HG03521 (cell line): ENCODE data around the gene NFYB.
"Not testable (repeated sequence)": the region's sequence is repeated elsewhere in the genome, so short reads cannot be mapped to it uniquely, and the experiment has no call there.

Experiments
- ATAC-seq: cut with Tn5 transposase; IDR thresholded peaks from one replicate; pipeline ENCODE4 v1.9.1; 2021; ENCODE audit warnings: mild to moderate bottlenecking, moderate library complexity; ENCODE audit not compliant: unreplicated experiment

Gene NFYB

DNA sequence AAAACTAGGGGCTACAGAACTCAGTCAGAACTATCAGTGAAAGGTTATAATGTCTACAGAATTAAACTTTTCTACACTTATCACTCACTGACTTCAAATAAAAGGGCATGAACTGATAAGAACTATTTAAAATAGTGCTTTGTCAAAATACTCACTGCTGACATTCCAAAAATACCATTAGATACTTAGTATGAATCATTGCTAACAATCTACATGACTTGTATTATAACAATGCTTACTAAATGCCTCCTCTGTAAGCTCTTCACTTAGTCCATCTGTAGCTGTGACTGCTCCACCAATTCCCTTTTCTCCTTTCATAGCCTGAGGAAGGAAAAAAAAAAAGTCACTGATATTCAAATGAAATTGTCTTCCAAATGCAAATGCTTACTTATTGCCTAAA, 17.0 kb downstream of the NFYB start:
- ATAC-seq, result no peak

DNA sequence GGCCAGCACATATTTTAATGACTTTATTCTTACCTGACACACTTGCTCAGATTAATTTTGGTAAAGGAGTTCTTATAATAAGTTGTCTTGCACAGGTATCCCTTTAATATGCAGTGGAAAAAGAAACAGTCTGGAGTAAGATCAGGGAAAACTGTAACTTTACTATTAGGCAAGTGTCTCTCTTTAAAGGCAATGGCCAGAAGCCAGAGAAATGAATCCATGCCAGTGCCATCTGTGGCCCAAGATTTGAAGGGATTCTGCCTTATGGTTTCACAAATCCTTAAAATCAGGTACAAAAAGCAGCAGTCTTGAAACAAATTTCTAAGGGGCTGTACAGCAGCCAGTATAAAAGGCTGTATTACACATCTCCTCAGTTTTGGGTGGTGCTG, 22.4 kb downstream of the NFYB start:
- no peak for ATAC-seq

DNA sequence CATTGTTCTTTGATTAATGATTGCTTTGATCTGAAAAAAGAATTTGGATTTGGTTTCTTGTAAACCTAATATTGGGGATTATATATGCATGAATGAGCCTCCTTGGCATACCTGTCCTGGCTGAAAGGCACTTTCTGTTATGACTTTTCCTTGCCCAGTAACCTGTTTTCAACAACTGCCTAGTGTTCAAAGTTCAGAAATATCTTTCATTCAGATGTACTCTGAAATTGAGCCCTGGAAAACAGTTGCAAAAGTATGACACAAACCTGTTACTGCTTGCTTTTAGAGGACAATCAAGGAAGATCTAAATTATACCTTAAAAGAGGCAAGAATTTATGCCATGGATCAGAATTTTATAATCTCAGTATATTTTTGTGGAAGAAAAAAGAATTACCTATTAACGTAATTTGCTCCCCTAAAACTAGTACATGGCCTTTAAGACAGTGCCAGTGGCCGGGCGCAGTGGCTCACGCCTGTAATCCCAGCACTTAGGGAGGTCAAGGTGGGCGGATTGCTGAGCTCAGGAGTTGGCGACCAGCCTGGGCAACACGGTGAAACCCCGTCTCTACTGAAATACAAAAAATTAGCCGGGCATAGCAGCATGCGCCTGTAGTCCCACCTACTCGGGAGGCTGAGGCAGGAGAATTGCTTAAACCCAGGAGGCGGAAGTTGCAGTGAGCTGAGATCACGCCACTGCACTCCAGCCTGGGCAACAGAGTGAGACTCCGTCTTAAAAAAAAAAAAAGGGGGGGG, 23.0 kb downstream of the NFYB start:
- not testable (repeated sequence) for ATAC-seq

DNA sequence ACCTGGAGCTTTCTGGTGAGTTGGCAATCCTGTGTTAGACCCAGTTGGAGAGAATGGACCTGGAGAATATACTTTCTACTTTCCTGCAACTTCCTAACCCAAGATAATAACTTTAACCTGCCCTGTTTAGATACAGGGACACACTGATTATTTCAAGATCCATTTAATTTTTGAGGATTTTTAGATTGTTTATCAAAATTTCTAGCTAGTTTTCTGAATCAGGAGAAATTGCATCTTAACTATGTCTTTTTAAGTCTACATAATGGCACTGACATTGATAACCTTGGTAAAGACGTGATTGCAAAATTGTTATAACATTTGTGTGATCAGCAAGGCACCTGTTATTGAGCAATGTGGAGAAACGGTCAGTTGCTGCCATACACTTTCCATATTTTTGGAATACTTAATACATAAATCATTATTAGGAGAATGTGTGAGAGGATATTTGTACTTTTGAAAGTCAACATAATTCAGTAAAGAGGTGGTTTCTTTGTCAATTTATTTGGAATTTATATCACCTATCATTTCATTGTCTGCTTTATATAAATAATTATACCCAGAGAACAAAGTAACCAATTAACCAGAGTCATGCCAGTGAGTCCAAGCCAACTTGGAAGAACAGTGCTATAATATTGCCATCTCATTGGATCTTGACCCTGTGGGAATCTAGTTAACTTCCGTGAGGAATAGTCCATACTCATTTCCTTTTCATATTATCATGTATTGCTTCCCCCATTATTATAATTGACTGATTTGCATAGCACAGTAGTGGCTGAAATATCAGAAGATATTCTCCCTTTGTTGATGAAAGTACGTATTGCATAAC, 28.4 kb downstream of the NFYB start:
- ATAC-seq, result no peak

DNA sequence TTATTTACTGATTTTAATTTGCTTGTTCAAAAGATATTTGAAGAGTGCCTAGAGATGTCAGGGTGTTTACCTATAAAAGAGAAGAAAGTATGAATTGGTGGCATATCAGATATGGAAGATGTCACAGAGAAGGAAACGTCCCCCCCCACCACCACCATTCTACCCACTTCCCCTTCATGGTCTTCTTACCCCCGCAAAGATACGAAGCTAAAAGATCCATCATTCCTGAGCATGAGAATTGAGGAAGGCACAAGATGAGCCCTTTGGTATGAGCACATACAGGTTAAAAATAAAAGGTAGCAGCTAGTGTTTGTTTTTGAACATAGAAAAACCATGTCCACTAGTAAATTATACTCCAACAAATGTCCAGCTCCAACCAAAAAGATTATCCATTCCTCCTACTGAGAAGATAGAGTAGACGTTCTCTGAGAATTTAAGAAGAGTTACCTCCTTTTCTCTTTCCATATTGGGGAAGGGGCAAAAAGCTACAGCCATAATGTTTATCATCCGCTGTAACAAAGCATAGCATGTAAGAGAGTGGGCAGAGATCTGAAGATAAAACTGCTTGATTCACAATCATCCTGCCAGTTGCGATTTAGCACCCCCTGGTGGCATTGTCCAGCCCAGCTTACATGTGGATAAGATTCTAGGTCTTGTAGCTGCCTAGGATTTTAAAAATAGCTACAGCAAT, 29.1 kb downstream of the NFYB start:
- ATAC-seq, result no peak

DNA sequence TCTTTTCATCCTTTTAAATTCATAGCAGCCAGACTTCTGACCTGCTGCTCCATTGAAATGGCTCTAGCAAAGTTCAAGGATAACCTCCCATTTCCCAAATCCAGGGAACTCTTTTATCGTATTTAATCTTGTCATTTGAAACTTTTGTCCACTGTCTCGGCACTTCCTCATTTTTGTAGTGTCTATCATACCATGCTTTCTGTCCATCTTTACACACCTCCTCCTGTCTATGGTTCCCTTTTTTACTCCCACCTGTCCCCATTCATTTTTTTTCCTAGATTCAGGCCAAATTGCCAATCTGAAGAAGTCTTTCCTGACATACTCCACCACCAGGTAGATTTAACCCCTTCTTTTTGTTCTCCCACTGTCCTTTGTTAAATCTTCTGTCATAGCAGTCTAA, 31.0 kb downstream of the NFYB start:
- no peak for ATAC-seq

DNA sequence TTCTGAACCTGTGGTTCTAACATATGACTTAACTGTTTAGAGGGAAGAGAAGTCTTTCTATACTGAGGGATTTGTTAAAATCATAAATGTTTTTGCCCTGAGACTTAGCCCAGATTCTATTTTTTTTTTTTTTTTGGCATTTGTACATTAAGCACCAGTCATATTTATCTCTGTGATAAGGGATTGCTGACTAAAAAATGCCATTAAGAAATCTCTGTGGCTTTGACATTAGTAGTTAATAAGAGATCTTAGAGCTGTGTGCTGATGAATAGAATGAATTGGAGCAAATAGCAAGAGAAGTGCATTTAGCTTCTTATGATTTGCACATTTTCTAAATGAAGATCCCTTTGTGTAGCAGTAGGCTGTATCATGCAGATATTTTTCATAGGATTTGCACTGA, 32.5 kb downstream of the NFYB start:
- no peak for ATAC-seq

DNA sequence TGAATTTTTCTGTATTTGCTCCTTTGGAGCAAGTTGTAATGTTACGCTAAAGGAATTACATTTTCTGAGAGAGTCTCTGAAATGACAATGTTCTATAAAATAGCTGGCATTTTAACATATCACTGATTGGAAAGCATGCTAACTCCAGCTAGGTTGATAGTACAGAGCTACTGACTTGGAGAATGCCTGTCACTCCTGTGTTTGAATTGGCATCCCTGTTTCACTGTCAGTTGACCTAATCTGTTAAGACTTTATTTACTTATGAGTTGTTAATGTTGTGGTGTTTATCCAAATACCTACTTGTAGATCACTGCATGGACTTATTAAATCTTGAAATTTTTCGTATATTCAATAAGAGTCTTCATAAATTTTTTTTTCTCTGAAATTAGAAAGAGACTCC, 40.1 kb downstream of the NFYB start:
- ATAC-seq, result no peak

DNA sequence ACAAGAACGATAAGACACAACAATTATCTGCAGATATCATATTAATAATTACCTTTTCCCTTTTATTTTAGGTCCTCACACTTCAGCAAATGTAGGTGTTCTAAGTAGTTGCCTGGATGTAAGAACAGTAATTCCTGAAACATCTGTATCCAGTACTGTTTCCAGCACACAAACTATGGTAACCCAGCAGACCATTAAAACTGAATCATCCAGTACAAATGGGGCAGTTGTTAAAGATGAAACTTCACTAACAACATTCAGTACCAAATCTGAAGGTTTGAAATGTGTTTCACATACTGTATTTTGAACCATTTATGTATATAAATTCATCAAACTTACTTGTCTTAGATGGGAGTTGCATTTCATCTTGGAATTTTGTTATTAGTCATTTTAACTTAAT, 42.7 kb downstream of the NFYB start:
- no peak for ATAC-seq

DNA sequence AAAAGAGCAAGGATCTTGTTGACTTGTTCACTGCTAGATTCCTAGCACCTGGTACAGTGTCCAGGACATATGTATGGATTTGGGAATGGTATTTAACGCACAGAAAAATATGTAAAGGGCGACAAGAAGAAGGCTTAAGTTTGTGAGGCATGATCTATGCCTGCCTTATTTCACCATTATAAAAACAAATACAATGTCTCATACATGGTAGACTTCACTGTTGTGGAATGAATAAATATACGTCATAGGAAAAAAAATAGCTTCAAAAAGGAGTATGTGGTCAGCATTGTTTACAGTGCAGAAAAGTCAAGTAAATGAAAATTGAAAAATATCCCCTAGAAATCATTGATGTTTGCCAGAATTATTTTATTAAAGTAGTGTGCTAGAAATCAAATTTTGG, 43.7 kb downstream of the NFYB start:
- no peak for ATAC-seq

DNA sequence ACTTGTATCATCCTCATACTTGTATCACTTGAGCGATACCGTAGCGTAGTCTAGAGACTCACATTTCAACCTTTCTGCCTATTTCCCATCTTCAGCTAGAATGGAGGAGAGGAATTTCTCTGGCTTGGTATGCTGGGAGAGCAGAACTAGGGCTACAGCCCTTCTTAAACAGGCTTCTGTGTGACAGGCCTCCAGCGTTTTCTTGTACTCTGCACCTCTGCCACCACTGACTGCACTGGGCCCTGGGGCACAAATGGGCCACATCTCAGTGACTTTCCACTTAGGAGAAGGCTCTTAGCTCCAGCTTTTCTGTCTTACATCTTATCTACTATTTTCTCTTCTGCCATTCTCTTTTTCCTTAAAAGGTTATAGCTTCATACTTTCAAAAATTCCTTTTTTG, 46.9 kb downstream of the NFYB start:
- ATAC-seq, result no peak

DNA sequence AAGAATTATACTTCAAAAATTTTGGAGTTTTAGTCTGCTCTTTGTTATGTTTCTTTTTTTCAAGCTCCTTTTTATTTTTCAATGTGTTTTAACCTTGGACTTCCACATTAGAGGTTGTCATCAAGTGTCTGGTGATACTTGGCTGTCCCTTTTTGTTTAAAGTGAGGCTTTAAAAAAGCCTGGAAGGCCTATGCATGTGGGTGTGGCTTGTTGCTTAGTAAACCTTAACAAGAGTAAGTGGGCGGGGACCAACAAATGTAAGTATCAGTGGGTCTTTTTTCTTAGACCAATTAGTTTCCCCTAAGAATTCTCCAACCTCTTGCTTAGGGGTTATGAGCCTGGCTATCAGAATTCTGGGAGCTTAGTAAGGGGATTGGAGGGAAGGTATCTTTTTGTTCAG, 47.3 kb downstream of the NFYB start:
- no peak for ATAC-seq

DNA sequence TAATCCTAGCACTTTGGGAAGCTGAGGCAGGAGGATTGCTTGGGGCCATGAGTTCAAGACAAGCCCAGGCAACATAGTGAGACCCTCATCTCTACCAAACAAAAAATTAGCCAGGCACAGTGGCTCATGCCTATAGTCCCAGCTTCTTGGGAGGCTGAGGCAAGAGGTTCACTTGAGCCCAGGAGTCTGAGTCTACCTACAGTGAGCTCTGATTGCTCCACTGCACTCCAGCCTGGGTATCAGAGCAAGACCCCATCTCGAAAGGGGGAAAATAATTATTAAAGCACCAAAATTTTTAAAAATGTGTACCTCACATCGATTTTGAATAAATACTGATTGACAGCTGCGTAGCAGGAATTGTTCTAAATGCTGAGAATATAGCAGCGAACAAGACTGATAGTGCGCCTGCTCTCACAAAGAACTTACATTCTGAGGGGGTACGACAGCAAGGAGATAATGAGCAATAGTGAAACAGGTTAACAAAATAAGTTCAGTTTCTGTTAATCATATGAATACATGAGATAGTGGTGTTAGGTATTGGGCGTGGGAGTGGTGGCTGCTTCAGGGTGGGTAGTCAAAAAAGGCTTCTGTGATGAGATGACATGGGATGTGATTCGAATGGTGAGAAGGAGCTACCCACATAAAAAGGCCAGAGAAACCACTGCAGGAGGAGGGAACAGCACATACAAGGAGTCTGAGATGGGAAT, 54.1 kb downstream of the NFYB start:
- peak; percentile 73 for ATAC-seq

DNA sequence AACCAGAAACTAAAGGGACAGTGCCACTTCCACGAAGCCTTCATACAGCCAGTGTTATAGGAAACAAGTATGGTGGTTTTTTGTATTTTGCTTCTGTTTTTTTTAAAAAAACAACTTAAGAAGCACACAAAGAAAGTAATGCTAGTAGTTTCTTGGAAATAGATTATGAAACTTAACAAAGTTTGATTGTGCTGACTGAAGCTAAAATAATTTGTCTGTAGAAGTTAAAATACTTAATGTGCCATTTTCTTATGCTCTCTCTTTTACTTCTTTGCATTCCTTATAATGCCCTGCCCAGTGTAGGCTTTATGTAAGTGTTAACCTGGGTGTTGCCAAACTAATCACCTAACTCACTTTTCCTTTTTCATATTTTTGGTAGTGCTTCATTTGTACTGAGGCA, 57.2 kb downstream of the NFYB start:
- no peak for ATAC-seq

DNA sequence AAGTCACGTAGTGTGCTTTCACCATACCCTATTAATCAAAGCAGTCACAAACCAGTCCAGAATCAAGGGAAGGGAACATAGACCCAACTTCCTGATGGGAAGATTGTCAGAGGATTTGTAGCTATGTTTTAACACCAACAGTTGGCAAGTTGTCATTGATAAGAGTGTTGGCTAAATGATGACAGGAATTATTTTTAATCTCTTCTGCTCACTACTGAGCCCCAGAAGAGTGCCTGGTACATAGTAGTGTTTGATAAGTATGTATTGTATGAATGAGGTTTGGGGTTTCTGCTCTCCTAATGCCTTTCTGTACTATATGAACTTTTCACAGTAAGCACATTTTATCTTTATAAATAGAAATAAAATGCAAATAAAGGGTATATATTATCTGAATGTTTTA, 59.0 kb downstream of the NFYB start:
- ATAC-seq, result no peak

DNA sequence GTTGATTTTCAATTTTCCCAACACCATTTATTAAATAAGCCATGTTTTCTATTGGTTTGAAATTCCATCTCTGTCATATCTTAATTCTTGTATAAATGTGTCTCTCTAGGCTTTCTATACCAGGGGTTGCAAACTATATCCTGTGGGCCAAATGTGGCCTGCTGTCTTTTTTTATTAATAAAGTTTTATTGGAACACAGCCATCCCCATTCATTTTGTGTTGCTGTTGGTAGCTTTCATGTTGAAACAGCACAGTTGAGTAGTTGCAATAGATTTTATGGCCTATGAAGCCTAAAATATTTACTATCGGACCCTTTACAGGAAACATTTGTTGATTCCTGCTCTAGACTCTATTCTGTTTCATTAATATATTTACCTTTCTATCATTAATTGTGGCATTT, 64.3 kb downstream of the NFYB start:
- ATAC-seq, result no peak

DNA sequence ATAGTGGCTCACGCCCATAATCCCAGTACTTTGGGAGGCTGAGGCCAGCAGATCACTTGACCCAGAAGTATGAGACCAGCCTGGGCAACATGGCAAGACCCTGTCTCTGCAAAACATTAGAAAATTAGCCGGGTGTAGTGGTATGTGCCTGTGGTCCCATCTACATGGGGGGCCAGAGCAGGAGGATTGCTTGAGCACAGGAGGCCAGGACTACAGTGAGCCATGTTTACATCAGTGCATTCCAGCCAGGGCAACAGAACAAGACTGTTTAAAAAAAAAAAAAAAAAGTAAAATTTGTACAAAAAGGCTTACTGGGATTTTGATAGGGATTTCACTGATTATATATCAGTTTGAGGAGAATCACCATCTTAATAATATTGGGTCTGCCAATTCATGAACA, 65.9 kb downstream of the NFYB start:
- no peak for ATAC-seq
